Daoy (cell line): ENCODE data around the gene CEP135. TPM values are rescaled to one million over a fixed set of nuclear protein-coding genes. Genes with fewer than 3 reads are reported as not detected.

ENCODE experiments used
- DNase-seq: peaks from one replicate; pipeline ENCODE4 v3.0.0-alpha.2; 2015; ENCODE audit warnings: low read depth
- total RNA-seq: library from RNA; depleted of rRNA; stranded (reverse); fragments of >200 nt; shearing (Covaris generic); gene quantifications from 2 replicates; pipeline ENCODE4 v1.2.3, GENCODE V29; 2014

Gene CEP135
- total RNA-seq, 1 experiment from 2014 or later, result 5.5 TPM

DNA sequence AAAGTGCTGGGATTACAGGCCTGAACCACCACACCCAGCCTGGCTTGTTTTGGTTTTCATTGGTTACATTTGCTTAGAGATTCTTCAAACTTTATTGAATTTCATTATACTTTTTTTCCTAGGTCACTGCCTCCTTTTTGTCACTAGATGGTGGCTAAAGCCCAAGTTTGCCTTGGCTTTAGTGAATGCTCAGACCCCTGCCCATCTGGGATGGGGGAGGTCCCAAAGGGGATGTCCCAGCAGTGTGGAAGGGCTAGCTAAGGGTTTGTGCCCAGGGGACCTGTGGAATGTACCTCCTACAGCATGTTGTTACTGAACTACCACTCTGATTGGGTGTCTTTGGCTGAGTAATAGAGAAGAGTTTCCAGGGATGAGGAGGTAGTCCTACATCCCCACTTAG is 58.4 kb downstream of the CEP135 start:
- no peak for DNase-seq

DNA sequence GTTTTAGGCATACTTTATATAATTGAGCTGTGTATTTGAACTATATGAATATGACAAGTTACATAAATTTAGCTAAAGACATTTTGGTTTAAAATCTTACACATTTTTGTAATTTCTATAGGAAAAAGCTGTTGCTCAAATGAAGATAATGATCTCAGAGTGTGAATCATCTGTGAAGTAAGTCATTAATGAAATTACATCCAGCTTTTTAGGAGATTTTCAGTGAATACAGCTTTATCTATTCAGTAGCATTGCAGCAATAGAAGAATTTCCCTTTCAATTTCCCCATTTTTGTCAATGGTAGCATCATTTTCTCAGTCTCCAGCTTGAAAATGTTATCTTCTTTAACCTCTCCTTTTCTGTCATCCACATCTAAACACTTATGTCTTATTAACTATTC is 59.5 kb downstream of the CEP135 start:
- DNase-seq, result no peak

DNA sequence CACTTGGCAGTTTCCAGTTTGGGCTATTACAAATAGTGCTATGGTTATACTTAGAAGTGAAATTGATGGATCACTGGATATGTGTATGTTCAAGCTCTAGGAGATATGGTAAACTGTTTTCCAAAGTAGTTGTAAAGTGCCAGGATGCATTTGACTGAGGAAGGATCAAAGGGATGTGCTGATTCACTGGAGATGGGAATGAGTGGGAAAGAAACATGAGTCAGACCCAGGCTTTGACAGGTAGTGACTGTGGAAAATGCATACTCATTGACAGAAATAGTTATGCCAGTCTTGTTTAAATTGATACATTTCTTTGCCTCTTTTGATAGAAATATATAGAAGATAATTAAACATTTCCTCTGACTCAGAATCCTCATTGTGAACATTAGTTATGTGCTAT is 77.9 kb downstream of the CEP135 start:
- DNase-seq, result peak; percentile 2

DNA sequence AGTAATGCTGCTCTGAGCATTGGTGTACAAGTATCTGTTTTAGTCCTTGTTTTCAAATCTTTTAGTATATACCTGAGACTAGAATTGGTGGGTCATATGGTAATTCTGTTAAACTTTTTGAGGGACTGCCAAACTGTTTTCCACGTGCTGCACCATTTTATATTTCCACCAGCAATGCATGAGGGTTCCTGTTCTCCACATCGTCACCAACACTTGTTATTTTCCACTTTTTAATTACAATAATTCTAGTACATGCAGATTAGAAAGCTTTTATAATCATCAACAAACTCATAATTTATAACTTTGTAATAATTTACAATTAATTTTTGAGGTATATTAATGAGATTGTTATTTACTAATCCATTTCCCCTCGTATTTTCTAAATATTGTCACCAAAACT is 79.4 kb downstream of the CEP135 start:
- no peak for DNase-seq

DNA sequence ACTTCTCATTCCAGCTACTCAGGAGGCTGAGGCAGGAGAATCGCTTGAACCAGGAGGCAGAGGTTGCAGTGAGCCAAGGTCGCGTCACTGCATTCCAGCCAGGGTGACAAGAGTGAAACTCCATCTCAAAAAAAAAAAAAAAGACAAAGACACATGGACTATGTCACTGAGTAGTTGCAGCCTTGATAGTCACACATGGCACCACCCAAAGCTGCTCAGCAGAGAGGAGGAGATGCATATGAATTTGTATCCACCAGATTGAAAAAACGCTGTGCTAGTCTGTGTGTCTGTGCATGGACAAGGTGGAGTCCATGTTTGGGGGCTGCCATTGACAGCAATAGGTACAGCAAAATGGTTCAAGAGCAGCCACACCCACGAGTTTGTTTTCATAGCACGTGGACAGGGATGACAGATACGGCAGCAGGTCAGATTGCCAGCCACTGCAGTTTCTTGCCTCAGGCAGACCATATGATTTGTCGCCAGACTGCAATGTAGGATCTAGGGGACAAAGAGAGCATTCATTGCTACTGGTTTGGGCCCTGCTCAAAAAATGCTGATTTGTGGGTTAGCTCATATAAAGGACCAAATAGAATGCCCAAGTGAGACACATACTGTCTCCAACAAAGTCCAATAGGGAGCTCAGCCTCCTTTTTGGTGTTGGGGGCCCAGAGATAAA is 89.9 kb downstream of the CEP135 start:
- no peak for DNase-seq

DNA sequence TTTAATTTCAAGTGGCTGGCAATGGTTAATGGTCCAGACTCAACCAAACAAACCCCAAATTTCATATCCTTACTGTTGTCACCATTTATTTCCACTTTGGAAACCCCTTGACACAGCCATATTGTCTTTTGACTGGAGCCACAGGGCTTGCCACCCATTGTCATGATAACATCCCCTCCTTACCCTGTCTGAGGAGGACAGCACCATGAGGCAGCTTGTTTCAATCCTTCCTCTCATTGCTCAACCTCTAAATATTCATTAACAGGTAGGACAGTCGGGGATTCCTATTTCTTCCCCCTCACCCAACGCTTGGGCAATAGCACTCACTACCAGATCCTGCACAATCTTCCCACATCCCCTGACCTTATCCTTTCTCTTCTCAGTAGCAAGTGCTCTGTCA is 92.1 kb downstream of the CEP135 start:
- DNase-seq, result no peak

DNA sequence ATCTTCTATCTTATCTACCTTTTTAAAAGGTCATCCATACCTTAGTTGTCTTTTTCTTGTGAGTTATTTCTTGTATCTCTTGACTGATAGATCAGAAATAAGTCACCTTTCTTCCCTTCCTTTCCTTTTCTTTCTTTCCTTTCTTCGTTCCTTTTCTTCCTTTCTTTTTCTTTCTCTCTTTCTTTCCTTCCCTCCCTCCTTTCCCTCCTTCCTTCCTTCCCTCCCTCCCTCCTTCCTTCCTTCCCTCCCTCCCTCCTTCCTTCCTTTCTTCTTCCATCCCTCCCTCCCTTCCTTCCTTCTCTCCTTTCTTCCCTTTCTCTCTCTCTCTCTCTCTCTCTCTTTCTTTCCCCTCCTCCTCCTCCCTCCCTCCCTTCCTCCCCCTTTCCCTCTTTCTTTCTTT is 93.5 kb downstream of the CEP135 start:
- no peak for DNase-seq

DNA sequence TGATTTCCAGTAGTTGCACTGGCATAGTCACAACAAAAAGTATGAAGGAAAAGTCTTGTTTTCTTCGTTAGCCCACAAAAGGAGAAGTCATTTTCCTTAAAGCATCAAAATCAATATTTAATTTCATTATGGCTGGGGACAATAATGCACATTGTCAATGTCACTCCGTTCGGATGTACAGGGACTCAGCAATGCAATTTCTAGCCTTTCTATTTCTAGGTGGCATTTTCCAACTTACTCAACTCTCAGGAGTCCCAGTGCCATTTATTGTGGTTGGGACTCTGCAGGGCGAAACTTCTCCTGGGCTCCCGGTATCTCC is 99.6 kb downstream of the CEP135 start:
- DNase-seq, result no peak

DNA sequence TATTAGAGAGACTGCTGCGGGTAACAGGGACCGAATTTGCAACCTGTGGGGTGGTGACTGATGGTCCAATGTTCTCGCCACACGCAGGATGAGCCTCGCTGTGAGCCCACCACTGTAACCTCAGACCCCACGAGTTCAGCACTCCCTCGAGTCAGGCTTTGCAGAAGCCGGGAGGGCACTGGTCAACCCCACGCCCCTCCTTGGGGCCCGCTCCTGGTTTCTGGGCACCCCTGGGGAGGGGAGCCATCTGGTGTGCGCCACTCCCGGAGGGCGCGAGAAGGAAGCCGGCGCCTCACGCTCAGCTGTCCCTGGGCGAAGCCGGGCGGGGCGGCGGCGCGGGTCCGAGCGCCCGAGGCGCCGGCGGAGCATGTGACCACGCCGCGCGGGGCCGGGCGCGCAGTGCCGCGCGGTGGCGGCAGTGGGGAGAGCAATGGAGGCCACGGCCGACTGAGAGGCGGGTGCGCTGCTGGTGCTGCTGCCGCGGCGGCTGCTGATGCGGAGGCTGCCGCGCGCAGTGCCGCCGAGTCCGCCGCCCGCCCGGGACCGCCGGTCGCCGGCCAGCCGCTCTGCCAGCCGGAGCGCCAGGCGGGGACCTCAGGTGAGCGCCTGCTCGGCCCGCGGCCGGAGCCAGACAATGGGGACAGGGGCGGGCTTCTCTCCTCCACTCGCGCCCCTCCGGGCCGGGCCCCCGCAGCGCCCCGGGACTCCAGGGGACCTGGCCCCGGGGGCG is 100.1 kb downstream of the CEP135 start:
- DNase-seq, result peak; percentile 67

DNA sequence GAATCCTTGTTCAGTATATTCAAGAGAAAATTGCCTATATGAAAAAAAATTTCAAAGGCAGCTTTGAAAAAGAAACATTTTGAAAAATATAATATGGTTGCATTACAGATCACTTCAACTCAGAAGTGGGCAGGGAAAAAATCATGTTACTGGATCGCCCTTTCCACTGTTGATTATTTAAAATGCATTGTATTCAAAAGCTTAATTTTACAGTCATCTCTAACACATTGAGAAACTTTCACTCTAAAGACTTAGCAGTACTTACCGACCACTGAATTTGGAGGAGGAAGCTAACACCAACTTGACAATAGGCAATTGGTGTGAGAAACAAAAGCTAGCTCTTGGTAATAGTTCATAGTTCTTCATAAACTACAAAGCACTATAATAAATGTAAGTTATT is 101.9 kb downstream of the CEP135 start:
- DNase-seq, result no peak

DNA sequence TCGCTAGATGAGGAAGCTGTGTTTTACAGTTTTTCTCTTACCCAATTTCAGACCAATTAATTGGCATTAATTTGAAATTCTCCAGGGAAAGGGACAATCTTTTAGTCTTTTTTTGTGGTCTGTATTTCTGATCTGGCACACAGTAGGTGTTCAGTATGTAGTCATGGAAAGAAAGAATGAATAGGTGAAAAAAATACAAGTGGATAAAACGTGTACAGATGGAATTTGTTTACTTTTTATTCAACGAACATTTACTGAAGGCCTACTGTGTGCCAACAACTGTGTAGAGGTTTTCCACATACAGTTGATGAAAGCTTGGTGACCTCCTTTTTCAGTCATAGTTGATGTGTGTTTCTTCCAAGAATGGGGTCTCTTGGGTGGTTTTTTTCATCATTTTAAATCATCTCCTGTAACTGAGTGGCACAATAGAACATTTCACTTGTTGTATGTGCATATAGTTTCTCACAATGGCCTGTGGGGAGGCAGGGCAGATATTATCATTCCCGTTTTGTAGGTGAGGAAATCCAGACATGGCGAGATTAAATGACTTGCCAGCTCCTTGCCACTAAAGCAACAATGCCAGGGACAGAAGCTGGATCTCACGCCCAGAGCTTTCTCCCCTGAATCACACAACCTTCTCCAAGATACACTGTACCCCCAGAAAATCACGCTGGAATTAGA is 102.4 kb downstream of the CEP135 start:
- no peak for DNase-seq

DNA sequence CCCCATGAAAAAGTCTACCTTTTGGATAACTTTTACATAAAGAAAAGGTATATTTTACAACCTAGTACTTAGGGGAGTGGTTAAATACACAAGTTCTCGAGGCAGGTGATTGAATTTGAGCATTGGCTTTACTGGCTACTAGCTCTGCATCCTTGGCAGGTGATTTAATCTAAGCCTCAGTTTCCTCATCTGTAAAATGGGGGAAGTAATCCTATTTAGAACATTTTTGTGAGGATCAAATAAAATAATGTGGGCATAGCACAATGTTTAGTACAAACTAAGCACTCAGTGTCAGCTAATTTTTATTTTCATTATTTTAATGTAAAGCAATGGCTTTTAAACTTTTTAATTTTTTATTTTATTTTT is 102.9 kb downstream of the CEP135 start:
- no peak for DNase-seq

DNA sequence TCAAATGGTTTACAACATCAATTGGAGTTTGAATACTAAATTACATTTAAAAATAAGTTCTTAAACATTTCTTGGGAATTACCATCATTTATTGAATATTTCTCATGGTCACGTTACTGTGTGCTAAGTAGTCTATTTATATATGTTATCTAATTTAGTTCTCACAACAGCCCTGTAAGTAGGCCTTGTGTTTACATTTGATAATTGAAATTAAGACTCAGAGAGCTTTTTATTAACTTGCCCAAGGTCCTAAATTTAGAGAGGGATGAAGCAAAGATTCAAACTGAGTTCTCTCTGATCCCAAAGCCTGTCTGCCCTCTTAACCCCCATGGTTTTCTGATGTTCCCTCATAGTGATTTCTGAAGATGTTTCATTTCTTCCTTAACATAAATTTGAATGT is 103.7 kb downstream of the CEP135 start:
- no peak for DNase-seq

DNA sequence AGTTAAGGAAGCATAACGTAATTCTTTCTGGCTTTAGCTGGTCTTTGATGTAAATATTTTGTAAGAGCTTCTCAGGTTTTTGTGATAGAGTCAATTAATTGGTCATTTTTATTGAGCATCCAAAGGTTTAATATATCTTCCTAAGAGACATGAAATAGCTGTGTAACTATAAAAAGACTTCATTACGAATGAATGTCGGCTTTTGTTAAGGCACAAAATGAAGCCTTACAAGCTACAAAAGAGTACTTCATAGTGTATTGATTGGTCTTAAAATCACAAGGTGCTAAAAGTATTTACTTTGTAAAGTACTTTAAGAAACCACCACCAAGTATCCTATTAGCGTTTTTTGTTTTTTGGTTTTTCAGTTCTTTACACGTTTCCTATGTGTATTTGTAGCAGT is 104.2 kb downstream of the CEP135 start:
- no peak for DNase-seq

DNA sequence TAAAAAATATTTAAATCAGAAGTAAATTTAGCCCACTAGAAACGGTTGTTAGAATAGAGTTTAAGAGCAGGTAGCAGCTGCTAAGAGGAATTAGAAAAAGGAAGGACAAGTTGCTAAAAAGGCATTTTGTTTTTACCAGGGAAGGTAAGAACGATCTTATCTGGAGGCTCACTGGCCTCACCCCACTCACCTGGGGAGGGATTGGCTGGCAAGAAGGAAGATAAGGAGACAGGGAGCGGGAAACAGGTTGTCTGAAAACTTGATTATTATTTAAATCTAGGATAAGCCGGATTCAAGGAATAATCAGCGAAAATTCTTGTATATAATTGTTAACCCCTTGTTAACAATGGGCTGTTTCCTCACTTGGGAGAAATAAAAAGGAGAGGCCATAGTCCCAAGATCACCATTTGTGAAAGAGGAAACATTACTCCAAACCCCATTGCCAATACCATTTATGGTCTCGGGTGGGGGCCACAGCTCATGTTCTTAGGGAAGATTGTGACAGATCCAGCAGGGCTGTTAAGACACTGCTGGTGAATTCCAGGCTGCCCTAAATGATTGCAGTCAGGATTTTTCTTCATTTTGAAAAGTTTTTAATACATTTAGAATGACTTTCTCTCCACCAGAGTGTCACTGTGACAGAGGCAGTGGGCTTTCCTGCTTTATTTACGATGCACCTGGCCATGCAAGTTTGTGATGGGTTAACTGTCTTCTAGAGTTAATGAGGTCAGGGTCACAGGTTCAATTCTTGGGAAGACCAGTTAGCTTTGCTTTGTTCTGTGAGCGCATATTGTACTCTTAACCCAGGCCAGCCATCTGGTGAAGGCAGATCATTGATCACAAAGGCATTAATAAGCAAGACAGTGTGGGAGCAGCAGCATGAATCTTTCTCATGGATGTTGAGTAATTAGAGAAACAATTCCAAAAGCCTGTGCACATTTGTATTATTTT is 106.6 kb downstream of the CEP135 start:
- DNase-seq, result no peak

DNA sequence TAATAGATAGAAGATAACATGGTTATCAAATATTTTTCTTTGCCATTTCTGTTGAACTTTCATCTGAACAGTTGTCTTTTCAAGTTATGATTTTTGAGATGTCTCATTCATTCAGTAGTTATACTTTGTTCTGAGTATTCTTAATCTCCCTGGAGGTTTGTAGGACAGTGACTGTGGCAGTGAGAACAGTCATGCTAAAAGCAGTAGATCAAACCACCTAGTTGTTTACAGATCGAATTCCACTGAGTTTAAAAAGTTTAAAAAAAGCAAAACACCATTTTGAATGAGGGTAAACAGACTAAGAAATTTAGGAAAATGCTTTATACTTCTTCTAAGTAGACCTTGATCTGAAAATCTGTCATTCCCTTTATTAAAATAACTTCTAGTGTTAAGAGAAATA is 107.2 kb downstream of the CEP135 start:
- no peak for DNase-seq

DNA sequence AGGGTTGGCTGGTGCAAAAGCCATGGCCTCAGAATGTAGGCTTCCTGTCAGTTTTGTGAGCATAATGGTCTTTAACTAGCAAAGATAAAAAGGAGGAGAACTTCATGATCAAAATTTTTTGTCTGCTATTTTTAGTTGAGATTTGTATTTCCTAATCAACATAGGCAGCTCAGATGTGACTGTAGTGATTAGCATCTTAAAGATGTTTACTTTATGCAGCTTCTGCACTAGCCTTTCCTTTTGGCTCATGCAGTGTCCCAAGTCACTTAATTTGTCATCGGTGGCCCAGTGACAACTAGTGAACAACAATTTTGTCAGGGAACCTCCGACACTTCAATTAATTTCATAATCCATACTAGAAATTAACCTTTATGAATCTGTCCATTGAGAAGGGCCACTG is 109.8 kb downstream of the CEP135 start:
- no peak for DNase-seq

DNA sequence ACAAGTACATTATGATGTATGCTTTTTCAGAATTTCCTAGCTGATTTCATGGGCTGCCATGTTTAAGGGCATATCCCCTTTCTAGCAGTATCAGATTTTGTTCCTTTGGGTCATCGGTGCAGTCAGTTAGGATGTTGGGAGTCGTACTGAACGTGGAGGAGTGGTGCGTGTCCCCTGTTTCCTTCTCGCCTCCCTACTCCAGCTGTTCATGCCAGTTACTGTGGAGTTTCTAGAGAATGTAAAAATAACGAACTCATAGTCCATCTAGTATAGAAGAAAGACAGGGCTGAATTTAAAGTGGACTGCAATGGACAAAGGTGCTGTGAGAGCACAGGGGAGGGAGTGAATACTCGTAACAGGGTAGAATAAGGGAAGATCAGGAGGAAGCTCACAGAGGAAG is 111.3 kb downstream of the CEP135 start:
- DNase-seq, result no peak

DNA sequence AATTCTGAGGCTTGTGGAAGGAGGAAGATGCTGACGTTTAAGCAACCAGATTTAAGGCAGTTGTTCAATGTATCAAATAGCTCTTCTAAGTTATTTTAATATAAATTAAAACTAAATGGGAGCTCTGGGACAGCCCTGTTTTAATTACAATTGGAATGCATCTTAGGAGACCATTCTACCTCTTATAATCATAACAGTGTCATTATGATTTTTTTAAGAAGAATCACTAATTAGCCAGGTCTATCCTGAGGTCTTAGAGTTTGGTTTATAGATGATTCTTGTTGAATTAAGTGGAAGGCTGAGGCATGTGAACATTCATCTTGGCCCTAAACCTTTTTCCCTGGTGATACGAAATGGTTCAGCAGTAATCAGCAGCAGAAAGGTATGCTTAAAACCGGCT is 113.4 kb downstream of the CEP135 start:
- DNase-seq, result no peak

DNA sequence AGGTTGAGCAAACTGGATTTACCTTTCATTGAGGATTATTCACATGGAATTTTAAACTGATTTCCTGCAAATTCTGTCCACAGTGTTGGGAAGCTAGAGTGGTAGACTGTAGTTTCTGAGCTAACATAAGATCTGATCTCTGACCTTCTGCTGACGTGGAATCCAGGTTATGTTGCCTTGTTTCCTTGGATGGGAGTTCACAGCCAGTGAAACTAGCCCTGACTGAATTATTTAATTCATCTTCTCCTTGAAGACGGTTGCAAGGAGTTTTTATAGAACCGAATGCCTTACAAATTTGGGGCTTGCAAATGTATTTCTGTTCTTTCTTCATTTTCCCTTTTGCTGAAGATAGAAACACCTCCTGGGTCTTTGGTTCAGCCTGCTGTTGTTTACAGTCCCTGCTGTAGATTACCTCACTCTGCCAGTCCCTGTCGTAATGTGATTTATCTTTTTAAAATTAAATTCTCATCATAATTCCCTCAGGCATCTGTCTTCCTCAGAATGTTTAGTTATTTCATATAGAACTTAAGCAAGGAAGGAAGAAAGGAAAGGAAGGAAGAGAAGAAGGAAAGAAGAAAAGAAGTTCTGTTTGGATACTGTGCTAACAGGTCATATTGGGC is 113.9 kb downstream of the CEP135 start:
- no peak for DNase-seq

DNA sequence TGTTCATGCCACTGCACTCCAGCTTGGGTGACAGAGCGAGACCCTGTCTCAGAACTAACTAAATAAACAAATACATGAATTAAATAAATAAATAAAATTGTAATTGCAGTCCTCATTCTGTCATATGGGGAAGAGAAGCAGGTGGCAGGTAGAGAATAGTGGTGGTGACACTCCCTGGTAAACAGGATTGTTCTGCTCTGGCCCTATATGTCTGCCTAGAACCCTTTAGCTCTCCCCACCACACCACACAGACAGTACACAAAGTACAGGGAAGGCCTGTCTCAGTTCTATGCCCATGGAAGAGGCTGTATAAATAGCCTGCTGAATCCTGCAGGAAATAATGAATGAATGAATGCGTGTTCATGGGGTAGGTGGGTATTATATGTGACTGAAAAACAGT is 117.7 kb downstream of the CEP135 start:
- no peak for DNase-seq

DNA sequence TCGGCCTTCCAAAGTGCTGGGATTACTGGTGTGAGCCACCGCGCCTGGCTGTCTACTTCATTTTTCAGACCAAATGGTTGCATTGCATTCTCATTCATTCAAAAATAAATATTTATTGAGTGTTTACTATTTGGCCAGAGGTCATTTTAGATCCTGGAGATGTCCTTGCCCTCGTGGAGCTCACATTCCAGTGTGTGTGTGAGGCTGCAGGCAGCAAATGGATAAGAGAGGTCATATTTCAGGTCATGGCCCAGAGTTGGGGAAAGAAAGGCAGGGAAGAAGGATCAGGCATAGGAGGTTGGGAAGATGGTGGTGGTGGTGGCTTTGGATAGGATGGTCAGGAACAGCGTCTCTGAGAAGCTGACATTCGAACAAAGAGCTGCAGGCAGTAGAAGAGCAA is 119.1 kb downstream of the CEP135 start:
- DNase-seq, result no peak
